ENCODE measurements around the gene INPP5E. TPM values are rescaled to one million over a fixed set of nuclear protein-coding genes. Genes with fewer than 3 reads are reported as not detected.

INPP5E gene
- total RNA-seq, 1 donor from 2014 or later, result 23.3 TPM

DNA sequence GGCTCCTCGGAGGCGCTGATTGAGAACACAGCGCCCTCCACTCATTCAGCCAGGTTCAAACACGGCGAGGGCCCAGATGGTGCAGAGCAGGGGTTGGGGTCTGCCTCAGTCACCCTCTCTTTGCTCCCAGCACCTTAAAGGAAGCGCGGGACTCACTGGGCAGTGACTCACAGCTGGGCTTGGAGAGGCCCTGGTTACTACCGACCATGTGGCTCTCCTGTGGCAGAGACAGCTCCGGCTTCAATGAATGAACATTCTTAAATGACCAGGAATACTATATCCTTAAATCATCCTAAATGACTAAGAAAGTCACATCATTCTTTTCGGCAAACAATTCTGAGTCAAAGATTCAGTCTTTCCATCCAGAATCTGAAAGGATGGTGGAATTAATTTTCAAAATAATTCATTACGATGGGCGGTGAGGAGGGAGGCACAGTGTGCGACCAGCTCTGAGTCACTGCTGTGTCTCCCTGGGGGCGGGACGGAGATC, 1.6 kb upstream of the INPP5E start:
- no peaks in the 10 kb centered on the region for H3K27me3 Mint-ChIP-seq (ENCODE audit: low read depth)
- H3K4me1 Mint-ChIP-seq, result peaks cover 21% of the 10 kb centered on the region
- no peak overlapping the region for H3K4me3 Mint-ChIP-seq
- DNase-seq (ENCODE audit: low spot score in 2 of 2, unreplicated experiment in 2 of 2), result no peak
- peaks cover 15% of the 10 kb centered on the region for H3K36me3 Mint-ChIP-seq
- H3K27ac Mint-ChIP-seq, result no peak overlapping the region
- H3K9me3 Mint-ChIP-seq, result no peaks in the 10 kb centered on the region
- TF ChIP-seq, protein P1, sequence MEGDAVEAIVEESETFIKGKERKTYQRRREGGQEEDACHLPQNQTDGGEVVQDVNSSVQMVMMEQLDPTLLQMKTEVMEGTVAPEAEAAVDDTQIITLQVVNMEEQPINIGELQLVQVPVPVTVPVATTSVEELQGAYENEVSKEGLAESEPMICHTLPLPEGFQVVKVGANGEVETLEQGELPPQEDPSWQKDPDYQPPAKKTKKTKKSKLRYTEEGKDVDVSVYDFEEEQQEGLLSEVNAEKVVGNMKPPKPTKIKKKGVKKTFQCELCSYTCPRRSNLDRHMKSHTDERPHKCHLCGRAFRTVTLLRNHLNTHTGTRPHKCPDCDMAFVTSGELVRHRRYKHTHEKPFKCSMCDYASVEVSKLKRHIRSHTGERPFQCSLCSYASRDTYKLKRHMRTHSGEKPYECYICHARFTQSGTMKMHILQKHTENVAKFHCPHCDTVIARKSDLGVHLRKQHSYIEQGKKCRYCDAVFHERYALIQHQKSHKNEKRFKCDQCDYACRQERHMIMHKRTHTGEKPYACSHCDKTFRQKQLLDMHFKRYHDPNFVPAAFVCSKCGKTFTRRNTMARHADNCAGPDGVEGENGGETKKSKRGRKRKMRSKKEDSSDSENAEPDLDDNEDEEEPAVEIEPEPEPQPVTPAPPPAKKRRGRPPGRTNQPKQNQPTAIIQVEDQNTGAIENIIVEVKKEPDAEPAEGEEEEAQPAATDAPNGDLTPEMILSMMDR (IDR thresholded peaks at IDR 0.05; ENCODE audit: unreplicated experiment), result no peak

- H3K9me3 Mint-ChIP-seq, result no peaks in the 10 kb centered on the region
- DNase-seq (ENCODE audit: low spot score in 2 of 2, unreplicated experiment in 2 of 2), result peak in 1 of 2 experiments; percentile 69
- H3K36me3 Mint-ChIP-seq, result peaks cover 13% of the 10 kb centered on the region
- H3K4me3 Mint-ChIP-seq, result peak overlapping the region; percentile 81
- TF ChIP-seq, protein P1 (IDR thresholded peaks at IDR 0.05; ENCODE audit: unreplicated experiment), result no peak
- H3K27me3 Mint-ChIP-seq (ENCODE audit: low read depth), result no peaks in the 10 kb centered on the region
- no peak overlapping the region for H3K27ac Mint-ChIP-seq
- H3K4me1 Mint-ChIP-seq, result peaks cover 21% of the 10 kb centered on the region
These were observed 831 bp downstream of the INPP5E start for GRCh38 chr9:136438548-136439480.

DNA sequence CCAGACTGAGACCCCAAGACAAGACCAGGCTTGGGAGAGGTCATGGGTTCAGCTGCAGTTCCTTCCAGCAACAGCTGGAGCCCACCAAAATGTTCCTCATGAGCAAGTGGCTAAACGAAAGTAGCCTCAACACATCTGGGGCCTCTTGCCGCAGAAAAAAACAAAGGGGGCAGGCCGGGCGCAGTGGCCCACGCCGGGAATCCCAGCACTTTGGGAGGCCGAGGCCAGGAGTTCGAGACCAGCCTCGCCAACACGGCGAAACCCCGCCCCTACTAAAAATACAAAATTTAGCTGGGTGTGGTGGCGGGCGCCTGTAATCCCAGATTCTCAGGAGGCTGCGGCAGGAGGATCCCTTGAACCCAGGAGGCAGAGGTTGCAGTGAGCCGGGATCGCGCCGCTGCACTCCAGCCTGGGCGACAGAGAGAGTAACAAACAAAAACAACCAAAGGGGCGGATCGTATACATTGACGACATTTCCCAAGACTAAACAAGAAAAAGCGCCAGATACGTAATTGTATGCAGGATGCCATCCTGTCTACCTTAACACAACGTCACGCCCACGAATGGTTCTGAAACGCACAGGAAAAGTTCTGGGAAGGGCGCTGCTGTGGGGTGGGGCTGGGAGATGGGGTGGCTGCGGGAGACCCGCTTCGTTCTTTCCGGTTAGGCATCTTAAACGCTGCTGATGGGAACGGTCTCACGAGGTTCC, 1.7 kb downstream of the INPP5E start:
- peaks cover 21% of the 10 kb centered on the region for H3K4me1 Mint-ChIP-seq
- peak overlapping the region; percentile 81 for H3K4me3 Mint-ChIP-seq
- peaks cover 11% of the 10 kb centered on the region for H3K36me3 Mint-ChIP-seq
- DNase-seq (ENCODE audit: low spot score in 2 of 2, unreplicated experiment in 2 of 2), result no peak
- no peaks in the 10 kb centered on the region for H3K27me3 Mint-ChIP-seq (ENCODE audit: low read depth)
- TF ChIP-seq, protein P1 (IDR thresholded peaks at IDR 0.05; ENCODE audit: unreplicated experiment), result no peak
- no peaks in the 10 kb centered on the region for H3K9me3 Mint-ChIP-seq
- no peak overlapping the region for H3K27ac Mint-ChIP-seq

DNA sequence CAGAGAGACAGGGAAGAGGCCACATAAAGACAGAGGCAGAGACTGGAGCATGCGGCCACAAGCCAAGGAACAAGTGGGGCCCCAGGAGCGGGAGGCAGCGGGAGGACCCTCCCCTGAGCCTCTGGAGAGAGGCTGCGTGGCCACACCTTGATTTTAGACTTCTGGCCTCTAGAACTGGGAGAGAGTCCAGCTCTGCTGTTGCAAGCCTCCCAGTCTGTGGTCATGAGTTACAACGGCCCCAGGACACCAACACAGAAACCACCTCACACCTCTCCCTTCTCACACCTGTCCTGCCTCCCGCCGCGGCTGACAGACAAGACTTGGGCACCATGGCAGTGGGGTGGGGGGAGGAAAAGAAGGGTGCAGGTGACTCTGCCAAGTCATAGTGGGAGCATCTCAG, 2.2 kb downstream of the INPP5E start:
- Mint-ChIP-seq H3K27ac (no peak overlapping the region), H3K9me3 (no peaks in the 10 kb centered on the region), H3K4me1 (peaks cover 21% of the 10 kb centered on the region), H3K4me3 (peak overlapping the region; percentile 81), H3K27me3 (ENCODE audit: low read depth) (no peaks in the 10 kb centered on the region), H3K36me3 (peaks cover 11% of the 10 kb centered on the region)
- TF ChIP-seq, protein P1 (IDR thresholded peaks at IDR 0.05; ENCODE audit: unreplicated experiment), result no peak
- no peak for DNase-seq (ENCODE audit: low spot score in 2 of 2, unreplicated experiment in 2 of 2)

DNA sequence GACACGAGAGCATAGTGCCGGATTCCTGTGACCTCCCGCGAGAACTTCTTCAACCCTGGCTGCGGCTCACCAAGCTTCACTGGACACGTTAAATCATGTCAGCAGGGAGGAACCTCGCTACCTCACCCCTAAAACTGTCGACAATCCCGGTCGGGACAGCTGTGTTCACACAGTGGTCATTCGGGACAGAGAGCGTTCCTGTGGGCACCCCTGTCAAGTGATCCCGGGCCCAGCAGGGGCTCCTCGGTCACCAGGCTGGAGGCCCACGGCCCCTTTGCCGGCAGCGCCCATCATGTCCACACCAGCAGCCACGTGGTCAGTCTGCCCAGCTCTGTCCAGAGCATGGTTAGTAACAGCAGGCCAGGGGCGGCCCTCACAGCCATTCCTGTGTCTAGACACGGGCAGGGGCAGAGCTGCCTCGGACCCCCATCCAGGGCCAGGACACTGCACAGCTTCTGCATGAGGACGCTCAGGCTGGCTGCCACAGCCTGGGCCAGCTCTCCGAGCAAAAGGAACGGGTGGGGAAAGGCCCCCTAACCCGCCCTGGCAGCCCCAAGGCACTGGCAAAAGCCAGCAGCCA, 3.5 kb downstream of the INPP5E start:
- Mint-ChIP-seq H3K9me3 (no peaks in the 10 kb centered on the region), H3K4me1 (peaks cover 21% of the 10 kb centered on the region), H3K27ac (no peak overlapping the region), H3K27me3 (ENCODE audit: low read depth) (no peaks in the 10 kb centered on the region), H3K36me3 (peaks cover 4% of the 10 kb centered on the region), H3K4me3 (peak overlapping the region; percentile 81)
- no peak for DNase-seq (ENCODE audit: low spot score in 2 of 2, unreplicated experiment in 2 of 2)
- TF ChIP-seq, protein P1 (IDR thresholded peaks at IDR 0.05; ENCODE audit: unreplicated experiment), result no peak
